PFSK-1 (cell line): Measurements from ENCODE around the gene TRPV3.

Source experiments
- FOXP2 ChIP-seq: optimal IDR thresholded peaks from 2 replicates; pipeline ENCODE3; 2011; ENCODE audit warnings: borderline replicate concordance, control low read depth, inconsistent platforms; ENCODE audit not compliant: insufficient read depth; ENCODE audit errors: extremely low read length, extremely low read depth
- POLR2AphosphoS5 ChIP-seq: IDR thresholded peaks from 2 replicates; pipeline ENCODE4 v1.6.1; 2012; ENCODE audit warnings: low read depth, mild to moderate bottlenecking, control low read depth, low read length, moderate library complexity
- TAF1 ChIP-seq: IDR thresholded peaks from 2 replicates; pipeline ENCODE4 v1.6.1; 2012; ENCODE audit warnings: low read length, control low read depth, borderline replicate concordance; ENCODE audit not compliant: insufficient read depth
- TF ChIP-seq, protein P1 (sequence below), 2 experiments: IDR thresholded peaks; 2 replicates each; pipeline versions ENCODE4 v1.6.1 to v1.8.0; 2011 to 2012; ENCODE audit warnings: low read depth in 2 of 2, low read length in 2 of 2, control low read depth in 1 of 2, inconsistent platforms in 1 of 2, mild to moderate bottlenecking in 1 of 2, moderate library complexity in 1 of 2; ENCODE audit not compliant: insufficient read depth in 1 of 2

DNA sequence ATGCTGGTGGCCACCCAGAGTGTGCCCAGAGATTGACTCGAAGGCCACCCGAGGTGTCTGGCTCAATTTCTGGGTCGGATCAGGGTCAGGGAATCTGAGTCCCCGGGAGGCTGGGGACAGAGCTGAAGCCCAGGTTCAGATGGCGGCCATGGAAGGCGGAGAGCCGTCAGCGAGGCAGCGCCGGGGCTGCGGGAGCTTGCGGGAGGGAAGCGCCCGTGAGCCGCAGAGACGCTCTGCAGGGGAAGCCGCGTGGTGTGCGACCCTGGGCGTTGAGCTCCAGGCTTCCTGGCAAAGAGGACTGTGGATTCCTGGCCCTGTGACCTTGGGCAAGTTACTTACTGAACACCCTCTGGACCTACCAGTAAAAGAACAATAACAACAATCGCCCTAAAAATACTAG, 85.5 kb downstream of the TRPV3 start:
- TF ChIP-seq POLR2AphosphoS5 (no peak), FOXP2 (no peak), TAF1 (no peak)
- TF ChIP-seq, protein P1, sequence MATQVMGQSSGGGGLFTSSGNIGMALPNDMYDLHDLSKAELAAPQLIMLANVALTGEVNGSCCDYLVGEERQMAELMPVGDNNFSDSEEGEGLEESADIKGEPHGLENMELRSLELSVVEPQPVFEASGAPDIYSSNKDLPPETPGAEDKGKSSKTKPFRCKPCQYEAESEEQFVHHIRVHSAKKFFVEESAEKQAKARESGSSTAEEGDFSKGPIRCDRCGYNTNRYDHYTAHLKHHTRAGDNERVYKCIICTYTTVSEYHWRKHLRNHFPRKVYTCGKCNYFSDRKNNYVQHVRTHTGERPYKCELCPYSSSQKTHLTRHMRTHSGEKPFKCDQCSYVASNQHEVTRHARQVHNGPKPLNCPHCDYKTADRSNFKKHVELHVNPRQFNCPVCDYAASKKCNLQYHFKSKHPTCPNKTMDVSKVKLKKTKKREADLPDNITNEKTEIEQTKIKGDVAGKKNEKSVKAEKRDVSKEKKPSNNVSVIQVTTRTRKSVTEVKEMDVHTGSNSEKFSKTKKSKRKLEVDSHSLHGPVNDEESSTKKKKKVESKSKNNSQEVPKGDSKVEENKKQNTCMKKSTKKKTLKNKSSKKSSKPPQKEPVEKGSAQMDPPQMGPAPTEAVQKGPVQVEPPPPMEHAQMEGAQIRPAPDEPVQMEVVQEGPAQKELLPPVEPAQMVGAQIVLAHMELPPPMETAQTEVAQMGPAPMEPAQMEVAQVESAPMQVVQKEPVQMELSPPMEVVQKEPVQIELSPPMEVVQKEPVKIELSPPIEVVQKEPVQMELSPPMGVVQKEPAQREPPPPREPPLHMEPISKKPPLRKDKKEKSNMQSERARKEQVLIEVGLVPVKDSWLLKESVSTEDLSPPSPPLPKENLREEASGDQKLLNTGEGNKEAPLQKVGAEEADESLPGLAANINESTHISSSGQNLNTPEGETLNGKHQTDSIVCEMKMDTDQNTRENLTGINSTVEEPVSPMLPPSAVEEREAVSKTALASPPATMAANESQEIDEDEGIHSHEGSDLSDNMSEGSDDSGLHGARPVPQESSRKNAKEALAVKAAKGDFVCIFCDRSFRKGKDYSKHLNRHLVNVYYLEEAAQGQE (IDR thresholded peaks at IDR 0.05; ENCODE audit: insufficient read depth in 1 of 2, low read depth in 2 of 2, low read length in 2 of 2): no peak
